Stomach smooth muscle (tissue), 2 donors: Measurements from ENCODE around the gene ARL10.

Experiments used
- H3K27ac ChIP-seq: one replicate; pipeline ENCODE4 v1.7.0; 2013; ENCODE audit warnings: mild to moderate bottlenecking, low read length, inconsistent platforms
- H3K27me3 ChIP-seq, 2 donors: one replicate each; pipeline ENCODE4 v1.7.0; 2013; ENCODE audit warnings: low read length in 2 of 2; ENCODE audit not compliant: insufficient read depth in 2 of 2, control insufficient read depth in 1 of 2
- H3K36me3 ChIP-seq, 2 donors: one replicate each; pipeline ENCODE4 v1.7.0; 2013; ENCODE audit warnings: low read length in 2 of 2; ENCODE audit not compliant: control insufficient read depth in 2 of 2, insufficient read depth in 2 of 2
- H3K4me1 ChIP-seq: one replicate; pipeline ENCODE4 v1.7.0; 2013; ENCODE audit warnings: low read length; ENCODE audit not compliant: control insufficient read depth, insufficient read depth
- H3K4me3 ChIP-seq, 2 donors: one replicate each; pipeline ENCODE4 v1.7.0; 2013; ENCODE audit warnings: low read length in 2 of 2
- H3K9ac ChIP-seq, 2 donors: one replicate each; pipeline ENCODE4 v1.7.0; 2013; ENCODE audit warnings: low read length in 2 of 2, mild to moderate bottlenecking in 1 of 2
- H3K9me3 ChIP-seq, 2 donors: one replicate each; pipeline ENCODE4 v1.7.0; 2013; ENCODE audit warnings: low read length in 2 of 2; ENCODE audit not compliant: control insufficient read depth in 2 of 2
- donor health status: healthy.
- donor health status: Pancreatic carcinoma.

ARL10 gene

DNA sequence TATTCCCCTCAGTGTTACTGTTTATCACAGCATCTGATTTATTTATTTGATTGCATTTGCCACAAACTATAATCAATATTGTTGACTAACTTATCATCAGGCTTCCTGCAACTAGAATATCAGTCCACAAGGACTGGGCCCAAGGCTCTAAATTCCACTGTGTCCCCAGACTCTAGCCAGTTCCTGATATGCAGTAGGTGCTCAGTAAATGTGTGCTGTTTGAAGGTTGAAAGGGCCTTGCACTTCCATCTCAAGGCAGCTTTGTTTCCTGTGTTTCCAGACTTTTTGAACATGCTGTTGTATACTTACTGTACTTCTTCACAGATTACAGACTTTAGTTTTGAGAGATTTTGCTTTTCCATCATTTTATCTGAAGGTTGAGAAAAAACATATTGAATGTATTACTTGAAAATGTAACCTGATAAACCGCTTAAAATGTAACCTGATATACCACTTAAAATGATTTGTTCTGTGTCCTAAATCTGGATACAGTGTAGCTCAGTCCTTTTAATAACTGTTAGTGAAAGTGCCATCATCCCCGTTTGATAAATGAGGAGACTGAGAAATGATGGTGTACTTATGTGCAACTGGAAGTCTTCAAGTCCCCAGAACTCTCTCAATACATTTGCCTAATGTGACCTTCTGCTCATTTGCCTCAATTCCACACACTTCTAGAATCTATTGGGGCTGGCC, 22.4 kb upstream of the ARL10 start:
- Histone ChIP-seq H3K4me3 (no peak overlapping the region), H3K27me3 (no peaks in the 10 kb centered on the region), H3K4me1 (no peaks in the 10 kb centered on the region), H3K9ac (no peak overlapping the region), H3K27ac (no peak overlapping the region), H3K9me3 (no peaks in the 10 kb centered on the region), H3K36me3 (peaks cover 22 to 25% of the 10 kb centered on the region in 2 donors)

DNA sequence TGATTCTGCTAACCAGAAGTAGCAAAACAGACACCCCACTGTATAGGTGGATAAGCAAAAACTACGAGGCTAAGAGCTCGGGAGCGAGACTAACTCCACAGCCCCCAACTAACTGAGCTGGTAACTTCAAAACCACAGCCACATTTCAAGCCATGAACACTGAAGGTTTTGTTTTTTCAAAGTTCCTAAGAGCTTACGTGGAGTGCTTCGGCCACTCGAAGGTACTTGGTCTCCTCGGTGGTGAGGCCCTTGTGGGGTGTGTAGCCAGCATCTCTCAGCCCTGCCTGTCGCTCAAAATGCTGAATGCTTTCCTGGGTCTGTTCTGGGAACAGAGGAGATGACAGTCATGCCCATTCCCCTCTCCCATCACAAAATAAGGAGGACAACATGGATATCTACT, 14.9 kb upstream of the ARL10 start:
- H3K27me3 ChIP-seq, result no peaks in the 10 kb centered on the region
- H3K4me3 ChIP-seq, result no peak overlapping the region
- no peaks in the 10 kb centered on the region for H3K4me1 ChIP-seq
- no peak overlapping the region for H3K9ac ChIP-seq
- H3K9me3 ChIP-seq, result no peaks in the 10 kb centered on the region
- H3K27ac ChIP-seq, result no peak overlapping the region
- peaks cover 66 to 72% of the 10 kb centered on the region in 2 donors for H3K36me3 ChIP-seq

DNA sequence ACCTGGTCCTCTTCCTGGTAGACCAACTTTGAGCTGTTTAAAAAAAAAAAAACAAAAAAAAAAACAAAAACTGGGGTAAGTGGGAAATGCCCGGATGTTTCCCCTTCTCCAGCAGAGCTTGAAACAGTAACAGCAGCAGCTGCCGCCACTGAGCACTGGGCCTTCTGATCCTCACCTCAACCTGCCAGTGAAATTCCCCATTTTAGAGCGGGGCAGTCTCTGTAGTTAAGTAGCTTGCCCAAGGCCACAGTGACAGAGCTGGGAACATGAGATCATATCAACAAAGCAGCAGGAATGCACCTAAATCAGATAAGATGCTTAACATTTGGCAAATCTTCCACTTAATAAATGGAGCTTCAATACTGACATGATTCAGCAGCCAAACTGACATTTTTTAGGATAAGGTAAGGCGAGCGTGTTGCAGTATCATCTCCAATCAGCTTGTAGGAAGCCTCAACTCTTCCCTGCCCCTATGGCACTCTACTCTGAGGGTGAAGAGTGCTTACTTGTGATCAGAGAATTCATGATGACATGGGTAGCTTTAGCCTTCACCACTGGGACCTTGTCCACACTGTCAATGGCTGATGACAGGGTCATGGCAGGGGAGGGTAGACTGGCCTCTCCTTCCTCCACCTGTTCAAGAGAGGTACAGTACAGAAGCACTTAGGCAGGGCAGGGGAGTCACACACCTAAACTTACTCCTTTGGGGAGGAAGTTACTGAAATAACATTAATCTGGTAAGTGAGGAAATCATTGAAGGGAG, 13.0 kb upstream of the ARL10 start:
- no peak overlapping the region for H3K27ac ChIP-seq

DNA sequence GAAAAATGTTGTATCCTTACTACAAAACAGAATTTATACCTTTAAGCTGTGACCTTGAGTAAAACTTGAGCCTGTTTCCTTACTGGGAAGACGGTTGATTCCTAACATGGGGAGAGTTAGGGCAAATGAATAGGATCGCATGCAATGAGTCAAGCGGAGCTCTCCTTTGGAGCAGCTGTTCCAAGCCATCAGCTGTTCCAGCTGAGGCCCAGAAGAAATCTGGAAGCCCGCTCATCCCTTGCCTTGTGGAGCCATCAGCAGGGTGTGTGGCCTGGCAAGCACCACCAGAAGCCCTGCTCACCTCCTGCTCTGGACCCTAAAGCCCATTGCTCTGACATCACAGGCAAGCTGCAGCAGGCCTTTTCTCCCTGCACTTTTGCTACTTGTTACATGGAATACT, 11.8 kb upstream of the ARL10 start:
- Histone ChIP-seq H3K4me1 (no peaks in the 10 kb centered on the region), H3K4me3 (no peak overlapping the region), H3K9ac (no peak overlapping the region), H3K27me3 (no peaks in the 10 kb centered on the region), H3K27ac (no peak overlapping the region), H3K36me3 (peaks cover 51 to 55% of the 10 kb centered on the region in 2 donors), H3K9me3 (no peaks in the 10 kb centered on the region)

More for the DNA sequence above, 13.0 kb upstream of the ARL10 start:
- Histone ChIP-seq H3K27me3 (no peaks in the 10 kb centered on the region), H3K36me3 (peaks cover 61 to 65% of the 10 kb centered on the region in 2 donors), H3K4me1 (no peaks in the 10 kb centered on the region), H3K9me3 (no peaks in the 10 kb centered on the region), H3K9ac (no peak overlapping the region), H3K4me3 (no peak overlapping the region)

DNA sequence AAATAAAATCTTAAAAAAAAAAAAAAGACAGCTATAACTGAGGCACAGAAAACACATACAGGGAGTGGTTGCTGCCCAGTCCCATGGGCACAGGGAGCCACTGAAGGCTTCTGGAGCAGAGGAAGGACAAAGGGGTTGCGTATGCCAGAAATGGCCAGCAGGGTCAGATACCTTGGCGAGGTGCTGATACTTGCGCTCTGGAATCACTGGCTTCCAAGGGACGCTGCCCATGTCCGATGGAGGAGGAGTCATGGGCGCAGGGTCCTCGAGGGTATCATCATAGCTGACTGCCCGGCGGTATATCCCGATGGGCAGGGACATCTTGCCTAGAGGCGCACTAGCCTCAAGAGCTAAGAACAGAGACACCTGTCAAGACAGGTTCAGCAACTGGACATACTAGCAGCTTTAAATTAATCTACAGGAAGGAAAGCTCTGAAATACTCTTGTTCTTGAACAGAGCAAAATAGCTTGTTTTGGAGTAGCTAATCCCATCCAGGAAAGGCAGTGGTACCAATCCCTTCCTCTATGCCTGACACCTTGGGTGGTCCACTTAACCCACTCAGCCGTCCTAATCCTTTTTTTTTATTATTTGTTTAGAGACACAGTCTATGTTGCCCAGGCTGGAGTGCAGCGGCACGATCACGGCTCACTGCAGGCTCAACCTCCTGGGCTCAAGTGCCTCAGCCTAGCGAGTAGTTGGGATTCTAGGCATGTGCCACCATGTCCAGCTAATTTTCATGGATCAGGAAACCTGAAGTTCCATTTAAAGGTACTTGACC, 9.7 kb upstream of the ARL10 start:
- Histone ChIP-seq H3K27ac (no peak overlapping the region), H3K9ac (no peak overlapping the region), H3K9me3 (no peaks in the 10 kb centered on the region), H3K36me3 (peaks cover 34 to 44% of the 10 kb centered on the region in 2 donors), H3K4me3 (no peak overlapping the region), H3K4me1 (peaks cover 8% of the 10 kb centered on the region), H3K27me3 (no peaks in the 10 kb centered on the region)

DNA sequence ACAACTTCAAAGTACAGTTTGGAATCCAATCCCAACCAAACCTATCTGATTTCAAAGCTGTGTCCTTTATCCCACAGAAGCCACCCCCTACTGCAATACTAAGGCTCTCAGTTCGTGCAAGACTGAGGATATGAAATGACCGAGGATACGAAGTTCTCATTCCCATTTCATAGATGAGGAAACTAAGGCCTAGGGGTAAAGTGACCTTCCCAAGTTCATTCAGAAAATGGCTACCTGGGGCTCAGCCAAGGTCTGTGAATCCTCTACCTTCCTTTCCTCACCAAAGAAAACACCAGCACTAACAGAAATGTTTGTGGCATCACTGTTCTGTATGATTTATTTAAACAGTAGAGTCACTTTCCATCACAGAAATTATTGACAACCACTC, 9.1 kb upstream of the ARL10 start:
- Histone ChIP-seq H3K4me1 (peaks cover 12% of the 10 kb centered on the region), H3K27me3 (no peaks in the 10 kb centered on the region), H3K27ac (no peak overlapping the region)

DNA sequence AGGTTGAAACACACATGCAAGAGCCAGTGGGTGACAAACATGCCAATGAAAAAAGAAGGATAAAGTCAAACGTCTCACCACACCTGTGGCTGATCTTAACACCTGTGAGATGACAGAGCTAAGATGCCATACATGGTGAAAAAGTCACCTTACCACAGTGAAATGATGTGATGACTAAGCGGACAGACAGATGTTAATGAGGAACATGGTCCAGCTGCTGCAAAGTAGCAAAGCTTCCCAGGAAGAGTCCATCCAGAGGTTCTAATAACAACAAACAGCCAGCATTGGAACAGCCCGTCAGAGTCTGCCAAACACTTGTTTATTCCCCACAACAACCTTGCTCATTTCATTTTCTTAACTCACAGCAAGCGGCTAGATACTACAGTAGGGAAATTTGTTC, 5.6 kb upstream of the ARL10 start:
- Histone ChIP-seq H3K4me3 (peak overlapping the region in 1 of 2 donors; percentile 35), H3K27ac (no peak overlapping the region), H3K4me1 (peaks cover 19% of the 10 kb centered on the region), H3K27me3 (no peaks in the 10 kb centered on the region), H3K9me3 (no peaks in the 10 kb centered on the region), H3K9ac (no peak overlapping the region), H3K36me3 (peaks cover 6 to 15% of the 10 kb centered on the region in 2 donors)

More for the DNA sequence above, 9.1 kb upstream of the ARL10 start:
- Histone ChIP-seq H3K4me3 (no peak overlapping the region), H3K9me3 (no peaks in the 10 kb centered on the region), H3K9ac (no peak overlapping the region), H3K36me3 (peaks cover 31 to 42% of the 10 kb centered on the region in 2 donors)

DNA sequence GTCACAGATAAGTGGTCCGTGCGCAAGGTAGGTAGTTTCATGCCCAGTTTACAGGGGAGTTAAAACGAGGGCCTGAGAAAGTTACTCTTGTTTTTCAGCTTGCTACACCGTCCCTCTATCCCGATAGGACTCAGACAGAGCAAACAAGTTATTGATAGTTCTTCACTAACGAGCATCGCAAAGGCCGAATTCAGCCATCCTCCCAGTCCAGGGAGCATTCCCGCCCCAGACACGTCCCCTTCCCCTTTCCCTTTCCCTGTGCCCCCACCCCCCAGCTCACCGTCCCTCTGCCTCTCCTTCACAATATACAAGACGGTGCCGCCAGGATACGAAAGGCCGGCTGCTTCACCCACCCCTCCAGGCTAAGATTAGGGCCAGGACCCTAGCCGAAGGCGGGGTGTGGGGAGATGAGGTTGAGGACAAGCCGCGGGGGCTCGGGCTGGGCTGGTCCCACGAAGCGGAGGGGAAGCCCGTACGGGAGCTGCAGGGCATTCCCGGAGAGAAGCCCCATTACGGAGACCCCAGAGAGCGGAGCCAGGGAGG, 4.3 kb upstream of the ARL10 start:
- Histone ChIP-seq H3K9me3 (no peaks in the 10 kb centered on the region), H3K27me3 (no peaks in the 10 kb centered on the region), H3K27ac (peak overlapping the region; percentile 46), H3K4me1 (peaks cover 29% of the 10 kb centered on the region), H3K4me3 (peak overlapping the region; percentile 76 to 95), H3K9ac (peak overlapping the region; percentile 87 to 91), H3K36me3 (peaks cover 3 to 7% of the 10 kb centered on the region in 2 donors)

DNA sequence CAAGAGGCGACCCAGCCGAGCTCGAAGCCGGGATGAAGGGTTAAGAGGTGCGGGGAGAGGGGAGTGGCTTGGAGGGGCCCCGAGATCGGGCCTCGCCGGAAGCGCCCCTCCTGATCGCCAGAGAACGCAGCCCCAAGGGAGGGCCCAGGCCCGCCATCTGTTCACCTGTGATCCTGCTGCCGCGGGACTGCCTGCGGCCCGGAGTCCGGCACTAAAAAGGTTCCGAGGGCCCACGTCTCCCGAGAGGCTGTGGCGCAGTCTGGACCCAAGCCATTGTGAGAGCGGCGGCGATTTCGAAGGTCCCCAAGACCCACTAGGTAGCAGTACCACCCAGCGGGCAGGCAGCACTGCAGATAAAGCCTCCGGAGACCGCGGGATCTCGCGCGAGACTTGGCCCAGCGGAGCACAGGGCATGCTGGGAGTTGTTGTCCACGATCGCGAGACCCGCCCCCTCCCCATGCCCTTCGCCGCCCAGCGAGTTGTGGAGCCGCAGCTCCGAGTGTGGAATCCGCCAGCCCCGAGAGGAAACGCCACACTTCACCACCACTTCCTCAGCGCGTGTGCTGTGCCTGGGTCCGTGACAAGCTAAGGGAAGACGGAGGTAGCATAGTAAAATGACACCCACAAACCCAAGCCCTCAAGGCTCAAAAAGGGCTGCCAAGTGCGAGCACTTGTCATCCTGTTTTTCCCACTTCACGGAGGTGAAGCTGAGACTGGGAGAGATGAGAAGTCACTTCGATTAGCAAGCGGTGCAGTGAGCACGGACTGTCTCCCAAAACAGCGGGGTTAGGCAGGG, 3.7 kb upstream of the ARL10 start, which contains the start of gene KIAA1191:
TSS of gene KIAA1191 (minus strand) at position 328 of the 796 bp plus-strand sequence. CDS start 2,256 bp downstream, outside the sequence.
- peak within 1 kb of the TSS; percentile 87 to 91 for H3K9ac ChIP-seq
- H3K4me1 ChIP-seq, result peaks cover 36% of the 10 kb centered on the region
- H3K4me3 ChIP-seq, result peak within 1 kb of the TSS; percentile 76 to 95
- peak within 1 kb of the TSS; percentile 46 for H3K27ac ChIP-seq
- H3K27me3 ChIP-seq, result no peaks in the 10 kb centered on the region
- no peaks in the 10 kb centered on the region for H3K9me3 ChIP-seq
- H3K36me3 ChIP-seq, result peaks cover 3 to 5% of the 10 kb centered on the region in 2 donors

DNA sequence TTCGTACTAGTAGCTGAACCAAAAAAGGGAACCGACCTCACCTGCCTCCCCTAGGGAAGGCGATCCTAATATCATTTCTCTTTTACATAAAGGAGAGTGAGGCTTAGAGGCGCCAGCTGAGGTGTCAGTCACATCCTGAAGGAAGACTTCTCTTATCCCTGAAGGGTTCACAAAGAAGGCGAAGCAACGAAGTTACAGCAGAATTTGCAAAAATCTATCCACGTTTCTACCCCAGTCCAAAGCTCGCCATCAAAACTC, 3.1 kb upstream of the ARL10 start:
- H3K4me1 ChIP-seq, result peaks cover 37% of the 10 kb centered on the region
- H3K27ac ChIP-seq, result no peak overlapping the region
- H3K9ac ChIP-seq, result peak overlapping the region; percentile 87 to 91

More for the DNA sequence above, 3.1 kb upstream of the ARL10 start:
- Histone ChIP-seq H3K27me3 (no peaks in the 10 kb centered on the region), H3K36me3 (peaks cover 3 to 5% of the 10 kb centered on the region in 2 donors), H3K4me3 (peak overlapping the region; percentile 76 to 95), H3K9me3 (no peaks in the 10 kb centered on the region)
